Loucy (cell line): Measurements from ENCODE around the gene DPF3.

ENCODE experiments used
- H2AFZ ChIP-seq: fragments of 200-600 bp; sonication (generic); 2 replicates; pipeline ENCODE4 v1.6.0; 2016; ENCODE audit warnings: antibody characterized with exemption, mild to moderate bottlenecking, low read length, moderate library complexity
- H3F3A ChIP-seq: fragments of 200-600 bp; 2 replicates; pipeline ENCODE4 v1.6.0; 2016; ENCODE audit warnings: antibody characterized with exemption, low read depth, mild to moderate bottlenecking
- H3K27me3 ChIP-seq: fragments of 200-600 bp; sonication (generic); 2 replicates; pipeline ENCODE4 v1.6.1; 2014; ENCODE audit warnings: low read length, mild to moderate bottlenecking; ENCODE audit not compliant: insufficient read depth, poor library complexity, severe bottlenecking
- H3K36me3 ChIP-seq: fragments of 200-600 bp; sonication (generic); 2 replicates; pipeline ENCODE4 v1.6.1; 2016; ENCODE audit warnings: low read length; ENCODE audit not compliant: insufficient read depth
- H3K4me1 ChIP-seq: fragments of 200-600 bp; sonication (generic); 2 replicates; pipeline ENCODE4 v1.5.1; 2014; ENCODE audit warnings: low read length, mild to moderate bottlenecking; ENCODE audit not compliant: insufficient read depth, poor library complexity, severe bottlenecking
- H3K4me2 ChIP-seq: fragments of 200-600 bp; sonication (generic); 2 replicates; pipeline ENCODE4 v1.6.0; 2014; ENCODE audit warnings: antibody characterized with exemption, low read length, low read depth, mild to moderate bottlenecking; ENCODE audit not compliant: poor library complexity, severe bottlenecking
- H3K4me3 ChIP-seq: fragments of 200-600 bp; sonication (generic); 2 replicates; pipeline ENCODE4 v1.5.1; 2014; ENCODE audit warnings: low read length, mild to moderate bottlenecking, mixed read lengths; ENCODE audit not compliant: poor library complexity, severe bottlenecking
- H3K79me2 ChIP-seq: fragments of 200-600 bp; sonication (generic); 2 replicates; pipeline ENCODE4 v1.6.1; 2014; ENCODE audit warnings: low read length; ENCODE audit not compliant: insufficient read depth
- H3K9ac ChIP-seq: fragments of 200-600 bp; sonication (generic); 2 replicates; pipeline ENCODE4 v1.6.0; 2014; ENCODE audit warnings: mild to moderate bottlenecking, low read depth, low read length, moderate library complexity; ENCODE audit not compliant: poor library complexity, severe bottlenecking
- H3K9me2 ChIP-seq: fragments of 200-600 bp; sonication (generic); replicated peaks from 2 replicates; pipeline ENCODE4 v1.6.1; 2016; ENCODE audit warnings: low read depth, low read length, mixed read lengths
- H3K9me3 ChIP-seq: fragments of 200-600 bp; sonication (generic); 2 replicates; pipeline ENCODE4 v1.6.1; 2014; ENCODE audit warnings: mild to moderate bottlenecking, antibody characterized with exemption, low read length, low read depth; ENCODE audit not compliant: insufficient read depth
- H4K20me1 ChIP-seq: fragments of 200-600 bp; sonication (generic); 2 replicates; pipeline ENCODE4 v1.6.0; 2014; ENCODE audit warnings: antibody characterized with exemption, low read length, mild to moderate bottlenecking; ENCODE audit not compliant: insufficient read depth, poor library complexity, severe bottlenecking
- CTCF ChIP-seq: fragments of 200-600 bp; sonication (generic); conservative IDR thresholded peaks from 2 replicates; pipeline ENCODE4 v1.5.1; 2014; ENCODE audit warnings: mild to moderate bottlenecking, antibody characterized with exemption, low read length
- EZH2phosphoT487 ChIP-seq: fragments of 200-600 bp; IDR thresholded peaks from 2 replicates; pipeline ENCODE4 v1.6.1; 2018; ENCODE audit warnings: antibody characterized with exemption, mild to moderate bottlenecking, moderate library complexity, borderline replicate concordance

The DPF3 gene

GRCh38 chr14:72792051-72792788, 101.7 kb downstream of the DPF3 start:
- Histone ChIP-seq H2AFZ (no peak overlapping the region), H3K27me3 (no peaks in the 10 kb centered on the region), H3K4me2 (no peak overlapping the region), H3K9me2 (no peaks in the 10 kb centered on the region), H3K79me2 (peaks cover 100% of the 10 kb centered on the region), H4K20me1 (peaks cover 61% of the 10 kb centered on the region), H3K4me3 (no peak overlapping the region), H3K4me1 (peaks cover 37% of the 10 kb centered on the region), H3K9ac (no peak overlapping the region), H3K36me3 (peaks cover 10% of the 10 kb centered on the region; the same call in 1 of the 2 replicates), H3K9me3 (no peaks in the 10 kb centered on the region), H3F3A (no peaks in the 10 kb centered on the region)
- TF ChIP-seq CTCF (no peak), EZH2phosphoT487 (no peak)

GRCh38 chr14:72790887-72791566, 102.9 kb downstream of the DPF3 start:
- TF ChIP-seq CTCF (no peak), EZH2phosphoT487 (no peak)
- no peaks in the 10 kb centered on the region for H3F3A ChIP-seq
- peak overlapping the region; percentile 7 for H3K4me2 ChIP-seq
- peaks cover 59% of the 10 kb centered on the region for H4K20me1 ChIP-seq
- no peak overlapping the region for H2AFZ ChIP-seq
- H3K4me1 ChIP-seq: peaks cover 44% of the 10 kb centered on the region
- H3K27me3 ChIP-seq: no peaks in the 10 kb centered on the region
- H3K9me3 ChIP-seq: no peaks in the 10 kb centered on the region
- H3K4me3 ChIP-seq: no peak overlapping the region
- H3K9ac ChIP-seq: no peak overlapping the region
- H3K36me3 ChIP-seq: peaks cover 10% of the 10 kb centered on the region; the same call in 1 of the 2 replicates
- peaks cover 100% of the 10 kb centered on the region for H3K79me2 ChIP-seq
- no peaks in the 10 kb centered on the region for H3K9me2 ChIP-seq

GRCh38 chr14:72788972-72789728, 104.8 kb downstream of the DPF3 start:
- no peak overlapping the region for H3K4me3 ChIP-seq
- H3K36me3 ChIP-seq: peaks cover 17% of the 10 kb centered on the region; the same call in 1 of the 2 replicates
- no peaks in the 10 kb centered on the region for H3K9me3 ChIP-seq
- peaks cover 100% of the 10 kb centered on the region for H3K79me2 ChIP-seq
- H3F3A ChIP-seq: no peaks in the 10 kb centered on the region
- no peaks in the 10 kb centered on the region for H3K9me2 ChIP-seq
- H3K9ac ChIP-seq: no peak overlapping the region
- peak overlapping the region; percentile 12 for H3K4me2 ChIP-seq
- H2AFZ ChIP-seq: no peak overlapping the region
- no peaks in the 10 kb centered on the region for H3K27me3 ChIP-seq
- H4K20me1 ChIP-seq: peaks cover 65% of the 10 kb centered on the region
- H3K4me1 ChIP-seq: peaks cover 50% of the 10 kb centered on the region
- TF ChIP-seq EZH2phosphoT487: no peak
- no peak for TF ChIP-seq CTCF
